Heart left ventricle (tissue), 16 donors: Measurements from ENCODE around the gene LAMA2. TPM values are rescaled to one million over a fixed set of nuclear protein-coding genes. Genes with fewer than 3 reads are reported as not detected.

Source experiments
- ATAC-seq, 4 donors: fragments of 200-7000 bp; cut with Tn5 transposase; one replicate each; pipeline ENCODE4 v1.9.1; 2020 to 2022; ENCODE audit warnings: moderate library complexity in 4 of 4, mild to moderate bottlenecking in 3 of 4, moderate number of reproducible peaks in 1 of 4
- DNase-seq, 5 donors: peaks; one replicate each; pipeline ENCODE4 v3.0.0-alpha.2; 2020
- H3K27ac ChIP-seq, 12 donors: fragments of 200-600 bp; sonication (generic) in 4 of 12; one replicate each; pipeline versions ENCODE4 v1.5.0 to v1.8.0; 2016 to 2022; ENCODE audit warnings: mild to moderate bottlenecking in 2 of 12
- H3K27me3 ChIP-seq, 9 donors: fragments of 200-600 bp; sonication (generic) in 2 of 9; one replicate each; pipeline versions ENCODE4 v1.5.1 to v1.8.0; 2016 to 2022; ENCODE audit warnings: mild to moderate bottlenecking in 3 of 9
- H3K36me3 ChIP-seq, 9 donors: fragments of 200-600 bp; sonication (generic) in 2 of 9; one replicate each; pipeline versions ENCODE4 v1.5.0 to v1.8.0; 2018 to 2022; ENCODE audit warnings: mild to moderate bottlenecking in 2 of 9
- H3K4me1 ChIP-seq, 12 donors: fragments of 200-600 bp; sonication (generic) in 4 of 12; one replicate each; pipeline versions ENCODE4 v1.5.0 to v1.8.0; 2016 to 2022; ENCODE audit warnings: mild to moderate bottlenecking in 3 of 12
- H3K4me3 ChIP-seq, 12 donors: fragments of 200-600 bp; sonication (generic) in 4 of 12; one replicate each; pipeline versions ENCODE4 v1.5.0 to v1.8.0; 2017 to 2022; ENCODE audit warnings: mild to moderate bottlenecking in 9 of 12, moderate library complexity in 4 of 12
- H3K9me3 ChIP-seq, 12 donors: fragments of 200-600 bp; sonication (generic) in 4 of 12; one replicate each; pipeline versions ENCODE4 v1.5.0 to v1.8.0; 2016 to 2022; ENCODE audit warnings: mild to moderate bottlenecking in 1 of 12
- CTCF ChIP-seq, 12 donors: fragments of 200-600 bp; sonication (generic) in 4 of 12; IDR thresholded peaks; one replicate each; pipeline versions ENCODE4 v1.5.0 to v1.8.0; 2018 to 2022; ENCODE audit warnings: antibody characterized with exemption in 12 of 12, mild to moderate bottlenecking in 5 of 12
- POLR2A ChIP-seq, 2 donors: fragments of 450-650 bp; IDR thresholded peaks; one replicate each; pipeline ENCODE4 v1.6.1; 2017; ENCODE audit warnings: antibody characterized with exemption in 2 of 2, mild to moderate bottlenecking in 2 of 2, moderate library complexity in 2 of 2
- WGBS, 4 donors: extraction: QIAGEN DNeasy Blood & Tissue Kit in 2 of 4; methylation state at CpG; one replicate each; pipeline versions ENCODE4 v1.1.5 to v1.1.7; 2013 to 2018; 5-methylcytosine and 5-hydroxymethylcytosine counted together
- intact Hi-C, 10 donors: fragments of 100-400 bp; cut with DNase I; formaldehyde crosslinking; loops; one replicate each; pipeline versions ENCODE4 v1.11.1 to v1.14.2; 2022
- polyA plus RNA-seq, 2 donors: library from polyadenylated mRNA; stranded (reverse); fragments of 200-250 nt; gene quantifications; one replicate each; pipeline ENCODE4 v1.2.3, GENCODE V29; 2013
- total RNA-seq, 9 donors: library from RNA; depleted of rRNA in 2 of 9; stranded (reverse); fragments of >200 nt in 2 of 9; fragmentation: NEBNext Ultra II Directional in 3 of 9; extraction: Animal tissue kit (Norgen Biotek cat#: 25700) in 3 of 9; gene quantifications; one replicate each; pipeline versions ENCODE4 v1.1.0 to v1.2.4, GENCODE V29; 2016 to 2023
- donor health status: ischemic (EF 13 %, LVEDD 7.1; RV severe dilation, severe dysfunction).
- donor health status: healthy with polysubstance abuse.
- donor health status: DM: no; HTN: yes; CAD: no.
- donor health status: DM: no; HTN: no; CAD: no.
- donor health status: ischemic (EF 25% LVEDD 6.9; RV normal size, moderate dysfunction).
- donor health status: ischemic (EF 25% LVEDD 5.7; RV mildly dilated, moderate dysfunction).
- donor health status: healthy.
- donor health status: DM: yes; HTN: yes; CAD: no.
- donor health status: ischemic (EF 35%, LVEDD 5.7; RV mildly dilated, moderate dysfunction).
- donor health status: nonischemic (EF 11% LVEDD 7.7; RV severe dilation, severe dysfunction).
- donor health status: DM: yes; HTN: yes; CAD: no.
- donor health status: PGD.
- donor health status: ischemic (EF 29% LVEDD 5.4; RV normal size, mild dysfunction).
- donor health status: nonischemic (EF 23%, LVEDD 6.1; RV moderate dilation, normal function).

LAMA2 gene
- total and polyA plus RNA-seq, 11 donors, result 34.8 to 299 (median 206) TPM

- peak overlapping the region in 11 of 12 donors; percentile 60 to 82 (median 67) for H3K4me3 ChIP-seq
- TF ChIP-seq POLR2A (IDR thresholded peaks at IDR 0.05) (no peak), CTCF (IDR thresholded peaks at IDR 0.05) (no peak)
- 11 to 30% (median 24%) methylated on average over 2 of the region's 2 CpGs for WGBS, 4 donors
- no peaks in the 10 kb centered on the region for H3K9me3 ChIP-seq
- DNase-seq (peak in 2 of 5 donors; percentile 27 to 28), ATAC-seq (peak; percentile 29 to 38 (median 36))
- intact Hi-C loops, result loop anchor here in 2 of 10 donors (5.0 to 10.0 kb wide), 2 partner anchors 75 to 372 kb away; no protein-coding TSS in a partner anchor
- H3K27ac ChIP-seq, result peak overlapping the region; percentile 76 to 96 (median 90)
- peaks cover 0 to 15% (median 6%) of the 10 kb centered on the region in 12 donors for H3K4me1 ChIP-seq
- no peaks in the 10 kb centered on the region for H3K36me3 ChIP-seq
- no peaks in the 10 kb centered on the region for H3K27me3 ChIP-seq
Measured at GRCh38 chr6:128882560-128882959, 378 bp upstream of the LAMA2 start.

GRCh38 chr6:128883906-128884305, 968 bp downstream of the LAMA2 start:
- peak overlapping the region; percentile 35 to 82 (median 67) for H3K4me3 ChIP-seq
- no peak for TF ChIP-seq POLR2A (IDR thresholded peaks at IDR 0.05)
- no peak for TF ChIP-seq CTCF (IDR thresholded peaks at IDR 0.05)
- no peaks in the 10 kb centered on the region for H3K36me3 ChIP-seq
- WGBS, 4 donors, result 24 to 43% (median 37%) methylated on average over 2 of the region's 2 CpGs
- H3K27me3 ChIP-seq, result no peaks in the 10 kb centered on the region
- peaks cover 0 to 21% (median 6%) of the 10 kb centered on the region in 12 donors for H3K4me1 ChIP-seq
- ATAC-seq (no peak), DNase-seq (no peak)
- H3K27ac ChIP-seq, result peak overlapping the region; percentile 76 to 96 (median 90)
- intact Hi-C loops, result loop anchor here in 2 of 10 donors (5.0 to 10.0 kb wide), 2 partner anchors 77 to 371 kb away; no protein-coding TSS in a partner anchor
- H3K9me3 ChIP-seq, result no peaks in the 10 kb centered on the region

- H3K4me1 ChIP-seq, result peaks cover 0 to 23% (median 6%) of the 10 kb centered on the region in 12 donors
- WGBS, 4 donors, result 35 to 50% (median 43%) methylated on average over 5 of the region's 5 CpGs
- no peak for ATAC-seq
- peak overlapping the region; percentile 35 to 82 (median 67) for H3K4me3 ChIP-seq
- no peaks in the 10 kb centered on the region for H3K27me3 ChIP-seq
- H3K36me3 ChIP-seq, result no peaks in the 10 kb centered on the region
- no peak for TF ChIP-seq CTCF (IDR thresholded peaks at IDR 0.05)
- TF ChIP-seq POLR2A (IDR thresholded peaks at IDR 0.05), result no peak
- no peak for DNase-seq
- peak overlapping the region; percentile 60 to 96 (median 90) for H3K27ac ChIP-seq
- H3K9me3 ChIP-seq, result no peaks in the 10 kb centered on the region
- intact Hi-C loops, result loop anchor here in 2 of 10 donors (5.0 to 10.0 kb wide), 2 partner anchors 78 to 369 kb away; no protein-coding TSS in a partner anchor
Measured at GRCh38 chr6:128885381-128885780, 2.4 kb downstream of the LAMA2 start.

DNA sequence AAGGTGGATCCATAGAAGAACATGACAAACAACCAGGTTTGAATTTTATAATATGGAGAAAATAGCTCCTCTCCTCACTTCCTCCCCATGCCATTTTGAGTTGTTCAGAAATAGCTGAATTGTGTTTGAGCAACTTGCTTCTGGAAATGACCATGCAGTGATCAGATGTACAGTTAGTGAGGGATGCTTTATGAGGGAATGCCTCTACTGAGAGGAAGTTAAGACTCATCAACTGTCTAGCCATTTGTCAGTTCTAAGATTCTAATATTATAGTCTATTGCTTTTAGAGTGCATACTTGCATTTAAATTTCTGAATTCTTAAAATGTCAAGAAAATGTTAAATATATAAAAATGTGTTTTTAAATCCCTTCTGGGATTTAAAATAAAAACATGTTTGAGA, 3.8 kb downstream of the LAMA2 start:
- ATAC-seq, result no peak
- Histone ChIP-seq H3K4me3 (peak overlapping the region in 11 of 12 donors; percentile 60 to 82 (median 67)), H3K9me3 (no peaks in the 10 kb centered on the region), H3K27me3 (no peaks in the 10 kb centered on the region), H3K4me1 (peaks cover 0 to 29% (median 6%) of the 10 kb centered on the region in 12 donors), H3K27ac (peak overlapping the region; percentile 60 to 96 (median 90)), H3K36me3 (no peaks in the 10 kb centered on the region)
- no peak for DNase-seq
- intact Hi-C loops, result loop anchor here in 2 of 10 donors (5.0 to 10.0 kb wide), 2 partner anchors 79 to 368 kb away; no protein-coding TSS in a partner anchor
- TF ChIP-seq POLR2A (IDR thresholded peaks at IDR 0.05), result no peak
- no peak for TF ChIP-seq CTCF (IDR thresholded peaks at IDR 0.05)
